ENCODE data around the gene OR11H1.
"Not testable (repeated sequence)": the region's sequence is repeated elsewhere in the genome, so short reads cannot be mapped to it uniquely, and the experiment has no call there.

OR11H1 gene, protein sequence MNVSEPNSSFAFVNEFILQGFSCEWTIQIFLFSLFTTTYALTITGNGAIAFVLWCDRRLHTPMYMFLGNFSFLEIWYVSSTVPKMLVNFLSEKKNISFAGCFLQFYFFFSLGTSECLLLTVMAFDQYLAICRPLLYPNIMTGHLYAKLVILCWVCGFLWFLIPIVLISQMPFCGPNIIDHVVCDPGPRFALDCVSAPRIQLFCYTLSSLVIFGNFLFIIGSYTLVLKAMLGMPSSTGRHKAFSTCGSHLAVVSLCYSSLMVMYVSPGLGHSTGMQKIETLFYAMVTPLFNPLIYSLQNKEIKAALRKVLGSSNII

DNA sequence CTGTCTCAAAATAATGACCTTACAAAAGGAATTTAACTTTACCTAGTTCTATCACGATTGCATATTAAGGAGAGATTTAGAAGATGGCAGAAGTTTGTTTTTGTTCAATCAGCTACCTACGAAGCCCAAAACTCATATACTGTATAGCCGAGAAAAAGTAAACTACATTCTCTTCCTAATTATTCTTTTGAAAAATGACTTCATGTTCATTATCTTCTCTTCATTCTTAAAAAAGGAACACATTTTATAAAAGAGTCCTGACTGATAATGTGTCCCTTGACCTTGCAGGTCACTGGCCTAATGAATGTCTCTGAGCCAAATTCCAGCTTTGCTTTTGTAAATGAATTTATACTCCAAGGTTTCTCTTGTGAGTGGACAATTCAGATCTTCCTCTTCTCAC lies at the start of gene OR11H1:
Gene OR11H1, plus strand, starts transcription at position 301 of the 400 bp plus-strand sequence. Its CDS starts 0 bp downstream, at position 301.
- not testable (repeated sequence) for H3K27ac ChIP-seq (ENCODE audit: low read length); DNase-seq (ENCODE audit: low read depth, low spot score); H3K36me3 ChIP-seq (ENCODE audit: control insufficient read depth, insufficient read depth, low read length); H3K9me3 ChIP-seq (ENCODE audit: control insufficient read depth, insufficient read depth, low read length); H3K4me3 ChIP-seq (ENCODE audit: low read length); H3K27me3 ChIP-seq (ENCODE audit: control insufficient read depth, insufficient read depth, low read length); H3K4me1 ChIP-seq (ENCODE audit: control insufficient read depth, insufficient read depth, low read length)
- WGBS (ENCODE audit: insufficient coverage, insufficient read length): no CpG with 5 or more reads among the region's 3 CpGs

DNA sequence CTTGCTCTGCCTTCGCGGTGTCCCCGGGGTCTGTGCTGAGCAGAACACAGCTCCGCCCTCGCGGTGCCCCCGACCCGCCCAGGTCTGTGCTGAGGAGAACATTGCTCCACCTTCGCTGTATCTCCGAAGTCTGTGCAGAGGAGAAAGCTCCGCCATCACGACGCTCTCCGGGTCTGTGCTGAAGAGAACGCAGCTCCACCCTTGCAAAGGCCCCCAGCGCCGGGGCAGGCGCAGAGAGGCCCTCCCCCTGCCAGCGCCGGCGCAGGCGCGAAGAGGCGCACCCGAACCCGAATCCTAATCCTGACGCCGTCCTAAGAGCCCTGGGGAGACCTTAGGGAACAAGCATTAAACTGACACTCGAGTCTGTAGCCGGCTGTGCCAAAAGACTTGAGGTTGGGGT lies 18.0 kb upstream of the OR11H1 start:
- not testable (repeated sequence) for H3K27me3 ChIP-seq (ENCODE audit: control insufficient read depth, insufficient read depth, low read length); H3K27ac ChIP-seq (ENCODE audit: low read length); H3K36me3 ChIP-seq (ENCODE audit: control insufficient read depth, insufficient read depth, low read length); H3K4me3 ChIP-seq (ENCODE audit: low read length); H3K4me1 ChIP-seq (ENCODE audit: control insufficient read depth, insufficient read depth, low read length); DNase-seq (ENCODE audit: low read depth, low spot score); H3K9me3 ChIP-seq (ENCODE audit: control insufficient read depth, insufficient read depth, low read length)
- no CpG with 5 or more reads among the region's 30 CpGs for WGBS (ENCODE audit: insufficient coverage, insufficient read length)

DNA sequence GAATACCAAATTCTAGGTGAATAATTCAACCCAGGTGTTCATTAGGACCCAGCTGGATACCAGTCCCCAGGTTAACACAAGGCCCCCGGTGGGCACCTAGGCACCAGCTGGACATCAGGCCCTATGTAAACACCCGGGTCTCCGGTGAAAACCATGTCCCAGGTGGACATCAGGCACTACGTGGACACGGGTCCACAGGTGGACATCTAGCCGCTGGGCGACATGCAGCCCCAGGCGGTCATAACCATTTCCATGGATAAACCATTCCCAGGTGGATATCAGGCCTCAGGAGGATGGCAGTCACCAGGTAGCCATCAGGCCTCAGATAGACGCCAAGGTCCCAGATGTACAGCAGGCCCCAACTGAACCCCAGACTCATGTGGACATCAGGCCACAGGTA lies 12.1 kb upstream of the OR11H1 start:
- H3K4me3 ChIP-seq (ENCODE audit: low read length); DNase-seq (ENCODE audit: low read depth, low spot score); H3K36me3 ChIP-seq (ENCODE audit: control insufficient read depth, insufficient read depth, low read length); H3K9me3 ChIP-seq (ENCODE audit: control insufficient read depth, insufficient read depth, low read length); H3K4me1 ChIP-seq (ENCODE audit: control insufficient read depth, insufficient read depth, low read length); H3K27ac ChIP-seq (ENCODE audit: low read length); H3K27me3 ChIP-seq (ENCODE audit: control insufficient read depth, insufficient read depth, low read length): not testable (repeated sequence)
- no CpG with 5 or more reads among the region's 9 CpGs for WGBS (ENCODE audit: insufficient coverage, insufficient read length)

DNA sequence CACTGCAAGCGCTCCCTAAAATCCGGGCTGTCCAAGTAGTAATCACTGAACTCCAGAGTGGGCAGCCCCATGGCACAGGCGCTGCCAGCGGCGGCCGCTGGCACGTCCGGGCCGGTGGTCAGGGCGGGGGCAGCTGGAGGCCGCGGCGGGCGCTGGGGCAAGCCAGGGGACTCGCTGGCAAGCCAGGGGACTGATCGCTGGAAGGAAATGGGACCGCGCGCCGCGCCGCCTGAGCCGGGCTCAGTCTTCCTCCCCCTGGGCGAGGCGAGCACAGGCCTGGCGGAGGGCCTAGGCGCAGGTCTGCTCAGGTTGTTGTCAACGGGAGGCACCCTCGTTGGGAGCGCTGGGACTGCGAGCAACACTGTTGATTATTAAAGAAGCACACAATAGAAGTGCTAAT lies 25.8 kb downstream of the OR11H1 start:
- not testable (repeated sequence) for H3K36me3 ChIP-seq (ENCODE audit: control insufficient read depth, insufficient read depth, low read length); H3K9me3 ChIP-seq (ENCODE audit: control insufficient read depth, insufficient read depth, low read length); H3K27me3 ChIP-seq (ENCODE audit: control insufficient read depth, insufficient read depth, low read length); H3K27ac ChIP-seq (ENCODE audit: low read length); H3K4me1 ChIP-seq (ENCODE audit: control insufficient read depth, insufficient read depth, low read length); H3K4me3 ChIP-seq (ENCODE audit: low read length); DNase-seq (ENCODE audit: low read depth, low spot score)
- WGBS (ENCODE audit: insufficient coverage, insufficient read length): no CpG with 5 or more reads among the region's 31 CpGs

DNA sequence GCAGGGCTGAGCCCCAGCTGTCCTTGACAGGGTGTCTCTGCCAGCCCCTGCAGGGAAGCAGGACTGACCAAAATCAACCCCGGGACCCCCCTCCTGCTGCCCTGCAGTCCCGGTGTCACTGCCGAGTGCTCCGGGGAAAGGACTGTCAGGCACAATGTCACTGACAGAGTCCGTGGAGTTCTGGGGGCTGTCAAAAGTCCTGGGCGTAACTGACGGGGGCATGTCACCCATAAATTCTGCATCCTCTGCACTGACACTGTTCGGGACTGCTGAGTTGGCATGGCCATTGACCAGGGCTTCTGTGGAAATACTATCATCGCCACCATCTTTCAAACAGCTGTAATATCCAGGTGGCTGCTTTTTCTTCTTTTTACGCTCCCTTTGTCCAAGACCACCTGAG lies 35.5 kb downstream of the OR11H1 start:
- H3K9me3 ChIP-seq (ENCODE audit: control insufficient read depth, insufficient read depth, low read length); H3K4me1 ChIP-seq (ENCODE audit: control insufficient read depth, insufficient read depth, low read length); H3K27me3 ChIP-seq (ENCODE audit: control insufficient read depth, insufficient read depth, low read length); H3K36me3 ChIP-seq (ENCODE audit: control insufficient read depth, insufficient read depth, low read length); DNase-seq (ENCODE audit: low read depth, low spot score); H3K27ac ChIP-seq (ENCODE audit: low read length); H3K4me3 ChIP-seq (ENCODE audit: low read length): not testable (repeated sequence)
- WGBS (ENCODE audit: insufficient coverage, insufficient read length): no CpG with 5 or more reads among the region's 10 CpGs

DNA sequence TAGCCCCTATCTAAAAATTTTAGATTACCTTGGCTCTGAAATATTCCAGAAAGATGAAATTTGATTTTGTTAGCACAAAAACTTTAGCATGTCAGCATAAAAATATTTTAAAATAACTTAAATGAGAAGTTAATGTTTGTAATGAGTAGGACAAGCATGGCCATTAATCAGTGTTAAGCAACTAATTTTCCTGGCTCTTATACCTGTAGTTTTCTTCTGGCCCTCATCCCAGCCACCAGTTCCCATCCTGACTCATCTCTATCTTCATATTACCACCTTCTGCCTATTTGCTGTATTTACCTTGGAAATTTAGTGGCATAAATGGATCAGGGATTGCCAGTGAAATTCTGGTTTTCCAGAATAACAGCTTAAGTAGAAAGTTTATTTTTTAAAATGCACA lies 37.1 kb downstream of the OR11H1 start:
- H3K4me3 ChIP-seq (ENCODE audit: low read length); H3K9me3 ChIP-seq (ENCODE audit: control insufficient read depth, insufficient read depth, low read length): not testable (repeated sequence)

More for the DNA sequence above, 37.1 kb downstream of the OR11H1 start:
- H3K27me3 ChIP-seq (ENCODE audit: control insufficient read depth, insufficient read depth, low read length); H3K4me1 ChIP-seq (ENCODE audit: control insufficient read depth, insufficient read depth, low read length); DNase-seq (ENCODE audit: low read depth, low spot score); H3K27ac ChIP-seq (ENCODE audit: low read length); H3K36me3 ChIP-seq (ENCODE audit: control insufficient read depth, insufficient read depth, low read length): not testable (repeated sequence)

All from iPS DF 6.9 (cell line).